ENCODE results near the gene CSTPP1.

The CSTPP1 gene

GRCh38 chr11:46898396-46899095 lies 38.0 kb upstream of the CSTPP1 start:
- TF ChIP-seq PATZ1 (CRISPR knock-in tag; IDR thresholded peaks at IDR 0.05; ENCODE audit: borderline replicate concordance) (no peak), ARNTL (CRISPR knock-in tag; IDR thresholded peaks at IDR 0.05; ENCODE audit: borderline replicate concordance, low read depth) (no peak), ZNF8 (CRISPR knock-in tag; IDR thresholded peaks at IDR 0.05) (no peak), CSRNP3 (CRISPR knock-in tag; IDR thresholded peaks at IDR 0.05) (no peak), POU6F1 (CRISPR knock-in tag; IDR thresholded peaks at IDR 0.05; ENCODE audit: borderline replicate concordance, low read depth) (no peak), CREB5 (CRISPR knock-in tag; IDR thresholded peaks at IDR 0.05; ENCODE audit: low read depth) (no peak), ESRRG (CRISPR knock-in tag; IDR thresholded peaks at IDR 0.05) (no peak), ZNF70 (CRISPR knock-in tag; IDR thresholded peaks at IDR 0.05) (no peak), CSDC2 (CRISPR knock-in tag; IDR thresholded peaks at IDR 0.05) (no peak), ISL1 (CRISPR knock-in tag; IDR thresholded peaks at IDR 0.05) (no peak), ZNF565 (CRISPR knock-in tag; conservative IDR thresholded peaks at IDR 0.05; ENCODE audit: low read depth) (no peak), PPARA (CRISPR knock-in tag; IDR thresholded peaks at IDR 0.05; ENCODE audit: borderline replicate concordance) (no peak), SNAI2 (CRISPR knock-in tag; IDR thresholded peaks at IDR 0.05) (no peak), ZFP3 (CRISPR knock-in tag; IDR thresholded peaks at IDR 0.05) (no peak), ZC3H10 (CRISPR knock-in tag; IDR thresholded peaks at IDR 0.05) (no peak), TSHZ2 (CRISPR knock-in tag; IDR thresholded peaks at IDR 0.05) (no peak), RARB (CRISPR knock-in tag; IDR thresholded peaks at IDR 0.05) (no peak), TOX (CRISPR knock-in tag; IDR thresholded peaks at IDR 0.05; ENCODE audit: borderline replicate concordance) (no peak)
- ATAC-seq, result no peak

- ATAC-seq, result no peak
- TF ChIP-seq ARNTL (CRISPR knock-in tag; IDR thresholded peaks at IDR 0.05; ENCODE audit: borderline replicate concordance, low read depth), result no peak
- no peak for TF ChIP-seq ZNF8 (CRISPR knock-in tag; IDR thresholded peaks at IDR 0.05)
- no peak for TF ChIP-seq GLIS3 (CRISPR knock-in tag; IDR thresholded peaks at IDR 0.05)
- TF ChIP-seq ZNF70 (CRISPR knock-in tag; IDR thresholded peaks at IDR 0.05), result no peak
- no peak for TF ChIP-seq BACH2 (CRISPR knock-in tag; IDR thresholded peaks at IDR 0.05; ENCODE audit: borderline replicate concordance)
- no peak for TF ChIP-seq TOX (CRISPR knock-in tag; IDR thresholded peaks at IDR 0.05; ENCODE audit: borderline replicate concordance)
- TF ChIP-seq PATZ1 (CRISPR knock-in tag; IDR thresholded peaks at IDR 0.05; ENCODE audit: borderline replicate concordance), result no peak
These were observed 37.0 kb upstream of the CSTPP1 start for GRCh38 chr11:46899501-46900025.
